ENCODE data around the gene FRMD4A.

FRMD4A gene

GRCh38 chr10:14278533-14278932, 52.2 kb downstream of the FRMD4A start:
- Histone ChIP-seq H3K9me3 (no peaks in the 10 kb centered on the region), H3K4me3 (ENCODE audit: low read depth, low read length) (no peak overlapping the region), H3K36me3 (no peaks in the 10 kb centered on the region), H3K27me3 (no peaks in the 10 kb centered on the region), H3K4me1 (no peaks in the 10 kb centered on the region)
- no peak for DNase-seq
- TF ChIP-seq CTCF (IDR thresholded peaks at IDR 0.05; ENCODE audit: low read depth, low read length), result no peak

GRCh38 chr10:14276210-14276609, 54.5 kb downstream of the FRMD4A start:
- Histone ChIP-seq H3K36me3 (no peaks in the 10 kb centered on the region), H3K27me3 (no peaks in the 10 kb centered on the region), H3K4me1 (no peaks in the 10 kb centered on the region), H3K4me3 (ENCODE audit: low read depth, low read length) (no peak overlapping the region), H3K9me3 (no peaks in the 10 kb centered on the region)
- DNase-seq, result no peak
- no peak for TF ChIP-seq CTCF (IDR thresholded peaks at IDR 0.05; ENCODE audit: low read depth, low read length)

- Histone ChIP-seq H3K36me3 (no peaks in the 10 kb centered on the region), H3K4me3 (ENCODE audit: low read depth, low read length) (no peak overlapping the region), H3K27me3 (no peaks in the 10 kb centered on the region), H3K9me3 (no peaks in the 10 kb centered on the region), H3K4me1 (no peaks in the 10 kb centered on the region)
- no peak for DNase-seq
- no peak for TF ChIP-seq CTCF (IDR thresholded peaks at IDR 0.05; ENCODE audit: low read depth, low read length)
These were observed 59.1 kb downstream of the FRMD4A start for GRCh38 chr10:14271621-14272020.

- Histone ChIP-seq H3K36me3 (no peaks in the 10 kb centered on the region), H3K9me3 (no peaks in the 10 kb centered on the region), H3K4me1 (no peaks in the 10 kb centered on the region), H3K4me3 (ENCODE audit: low read depth, low read length) (no peak overlapping the region), H3K27me3 (no peaks in the 10 kb centered on the region)
- TF ChIP-seq CTCF (IDR thresholded peaks at IDR 0.05; ENCODE audit: low read depth, low read length), result no peak
- DNase-seq, result no peak
These were observed 60.4 kb downstream of the FRMD4A start for GRCh38 chr10:14270370-14270769.

GRCh38 chr10:14265709-14266108, 65.0 kb downstream of the FRMD4A start:
- no peaks in the 10 kb centered on the region for H3K4me1 ChIP-seq
- TF ChIP-seq CTCF (IDR thresholded peaks at IDR 0.05; ENCODE audit: low read depth, low read length), result no peak

GRCh38 chr10:14262836-14263425, 67.8 kb downstream of the FRMD4A start:
- H3K4me1 ChIP-seq, result no peaks in the 10 kb centered on the region
- TF ChIP-seq CTCF (IDR thresholded peaks at IDR 0.05; ENCODE audit: low read depth, low read length), result no peak
- DNase-seq, result no peak
- H3K9me3 ChIP-seq, result no peaks in the 10 kb centered on the region
- no peak overlapping the region for H3K4me3 ChIP-seq (ENCODE audit: low read depth, low read length)
- H3K27me3 ChIP-seq, result no peaks in the 10 kb centered on the region
- no peaks in the 10 kb centered on the region for H3K36me3 ChIP-seq

More at GRCh38 chr10:14265709-14266108, 65.0 kb downstream of the FRMD4A start:
- H3K36me3 ChIP-seq, result no peaks in the 10 kb centered on the region
- no peaks in the 10 kb centered on the region for H3K27me3 ChIP-seq
- H3K9me3 ChIP-seq, result no peaks in the 10 kb centered on the region
- no peak overlapping the region for H3K4me3 ChIP-seq (ENCODE audit: low read depth, low read length)
- DNase-seq, result no peak

All from BE2C (cell line).